Cardiac septum (tissue), 1 donor: ENCODE measurements around the gene LAMB4. TPM values are rescaled to one million over a fixed set of nuclear protein-coding genes. Genes with fewer than 3 reads are reported as not detected.

Source experiments
- DNase-seq: peaks from one replicate; pipeline ENCODE4 v3.0.0-alpha.2; 2020; ENCODE audit warnings: low spot score
- intact Hi-C: fragments of 100-400 bp; cut with DNase I; formaldehyde crosslinking; loops from one replicate; pipeline ENCODE4 v1.14.0; 2022
- total RNA-seq: library from RNA; stranded (reverse); fragmentation: NEBNext Ultra II Directional; extraction: Animal tissue kit (Norgen Biotek cat#: 25700); gene quantifications from one replicate; pipeline ENCODE4 v1.2.1, GENCODE V29; 2021
- donor health status: DM: no; HTN: no; CAD: no.

The LAMB4 gene
- total RNA-seq, 1 donor from 2014 or later: 0.05 TPM

DNA sequence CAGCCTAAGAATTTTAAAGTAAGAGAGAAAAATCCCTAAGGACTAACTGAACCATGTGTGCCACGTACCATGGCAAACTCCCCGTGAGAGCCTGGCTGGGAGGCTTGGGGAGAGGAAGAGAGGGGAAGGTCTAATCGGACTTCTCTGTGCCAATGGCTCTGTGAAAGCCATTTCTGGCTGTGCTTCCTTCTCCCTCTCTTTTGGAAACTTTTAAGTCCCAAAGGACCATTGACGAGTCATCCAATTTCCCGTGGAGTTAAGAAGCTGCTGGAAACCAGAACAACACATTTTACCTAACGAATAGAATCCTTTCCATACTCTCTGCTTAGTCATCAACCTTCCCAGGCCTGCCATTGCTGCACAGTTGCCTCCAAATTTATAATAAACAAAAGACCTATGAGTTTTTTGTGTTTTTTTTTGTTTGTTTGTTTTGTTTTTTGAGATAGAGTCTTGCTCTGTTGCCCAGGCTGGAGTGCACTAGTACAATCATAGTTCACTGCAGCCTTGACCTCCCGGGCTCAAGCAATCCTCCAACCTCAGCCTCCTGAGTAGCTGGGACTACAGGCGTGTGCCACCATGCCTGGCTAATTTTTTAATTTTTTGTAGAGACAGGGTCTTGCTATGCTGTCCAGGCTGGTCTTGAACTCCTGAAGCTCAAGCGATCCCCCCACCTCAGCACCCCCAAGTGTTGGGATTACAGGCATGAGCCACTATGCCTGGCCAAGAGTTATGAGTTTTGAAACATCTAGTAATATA lies 140.4 kb downstream of the LAMB4 start:
- DNase-seq: no peak
- intact Hi-C loops: no loop called here

DNA sequence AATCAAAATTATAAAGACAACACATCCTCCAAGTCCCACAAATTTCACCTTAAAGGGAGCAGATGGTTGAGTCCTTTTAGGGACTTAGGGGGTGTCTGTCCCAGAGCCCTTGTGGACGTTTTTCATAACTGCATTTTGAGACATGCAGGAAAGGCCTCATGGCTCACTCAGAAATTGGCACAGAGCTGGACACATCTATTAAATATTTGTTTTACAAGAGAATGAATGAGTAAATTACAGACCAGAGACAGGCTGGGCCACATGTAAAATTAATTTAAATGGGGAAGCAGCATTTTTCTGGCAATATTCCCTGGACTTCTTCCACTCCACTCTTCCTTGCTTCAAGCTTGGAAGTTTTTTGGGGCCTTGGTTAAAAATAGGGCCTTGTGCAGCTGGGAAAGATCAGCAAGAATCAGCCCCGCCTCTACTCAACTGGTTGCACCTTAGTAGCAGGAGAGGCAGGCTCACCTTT lies 147.2 kb downstream of the LAMB4 start:
- intact Hi-C loops: no loop called here
- no peak for DNase-seq

DNA sequence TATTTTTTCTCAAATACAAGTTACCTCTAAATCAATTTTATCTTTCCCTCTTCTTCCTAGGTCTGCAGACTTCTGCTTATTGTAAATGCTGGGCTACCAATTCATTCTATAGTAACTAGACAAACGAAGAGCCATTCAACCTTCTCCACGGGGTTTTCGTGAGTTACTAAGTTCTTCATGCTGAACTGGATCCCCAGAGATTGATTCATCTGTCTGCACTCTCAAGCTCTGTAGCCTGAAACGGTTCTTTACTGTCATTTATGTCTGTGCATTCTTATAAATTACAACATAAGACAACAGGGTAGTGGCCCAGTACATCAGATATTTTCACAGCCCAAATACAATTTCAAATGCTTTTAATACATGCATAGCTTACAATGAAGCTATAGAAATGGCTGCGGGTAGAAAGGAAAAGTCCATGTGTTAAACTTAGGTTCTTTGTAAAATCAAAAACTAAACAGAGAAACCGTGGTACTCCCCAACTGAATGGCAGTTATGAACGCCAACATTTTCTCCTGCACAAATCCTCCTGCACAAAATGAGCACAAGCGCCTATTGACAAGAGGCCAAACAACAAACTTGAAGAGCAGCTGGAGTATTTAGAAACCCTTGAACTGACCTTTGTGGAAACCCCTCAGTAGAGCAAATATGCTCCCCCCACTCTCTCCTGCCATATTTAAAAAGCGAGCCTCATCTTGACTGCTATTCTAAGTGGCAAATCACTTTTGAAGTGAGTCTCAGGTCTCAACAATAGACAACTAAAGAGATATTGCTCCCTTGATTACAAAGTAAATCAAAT lies 147.9 kb downstream of the LAMB4 start:
- DNase-seq: no peak
- intact Hi-C loops: no loop called here

DNA sequence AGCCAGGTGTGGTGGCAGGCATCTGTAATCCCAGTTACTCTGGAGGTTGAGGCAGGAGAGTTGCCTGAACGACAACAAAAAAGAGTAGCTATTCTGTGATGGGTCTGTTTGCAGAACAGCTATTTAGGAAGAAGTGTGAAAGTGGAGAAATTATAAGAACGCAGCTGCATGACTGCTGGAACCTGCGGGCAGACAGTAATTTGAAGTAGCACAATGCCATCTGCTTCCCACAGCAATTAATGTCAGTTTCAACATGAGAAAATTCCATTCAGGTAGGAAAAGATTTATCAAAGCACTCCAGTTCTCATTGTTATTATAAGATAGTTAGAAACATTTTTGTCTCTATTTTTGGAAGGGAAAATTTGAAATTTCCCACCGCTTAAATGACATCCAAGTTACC lies 148.7 kb downstream of the LAMB4 start:
- intact Hi-C loops: no loop called here

DNA sequence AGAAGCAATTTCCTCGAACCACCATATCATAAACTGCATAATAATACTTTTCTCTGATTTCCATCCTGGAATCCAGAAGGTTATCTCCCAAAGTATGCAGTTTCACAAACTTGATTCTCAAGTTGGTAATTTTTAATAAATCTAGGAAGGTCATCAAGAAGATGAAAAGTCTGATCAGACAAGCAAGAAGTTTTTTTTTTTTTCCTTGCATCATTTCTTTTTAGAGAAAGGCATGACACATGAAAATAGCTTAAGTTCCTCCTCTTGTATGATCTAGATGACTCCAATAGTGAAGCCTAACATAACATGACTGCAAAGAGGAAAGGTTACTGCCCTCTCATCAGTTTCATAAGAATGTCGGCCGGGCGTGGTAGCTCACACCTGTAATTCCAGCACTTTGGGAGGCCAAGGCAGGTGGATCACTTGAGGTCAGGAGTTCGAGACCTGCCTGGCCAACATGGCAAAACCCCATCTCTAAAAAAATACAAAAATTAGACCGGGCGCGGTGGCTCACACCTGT lies 149.4 kb downstream of the LAMB4 start:
- intact Hi-C loops: no loop called here
- no peak for DNase-seq

More for the DNA sequence above, 148.7 kb downstream of the LAMB4 start:
- DNase-seq: no peak

- intact Hi-C loops: no loop called here
- no peak for DNase-seq
These were observed 150.0 kb downstream of the LAMB4 start for GRCh38 chr7:107980171-107980570.

GRCh38 chr7:107978815-107979408 lies 151.2 kb downstream of the LAMB4 start:
- intact Hi-C loops: no loop called here

GRCh38 chr7:107977048-107977447 lies 153.1 kb downstream of the LAMB4 start:
- no peak for DNase-seq
- intact Hi-C loops: no loop called here

More at GRCh38 chr7:107978815-107979408, 151.2 kb downstream of the LAMB4 start:
- no peak for DNase-seq

GRCh38 chr7:107976620-107977019 lies 153.5 kb downstream of the LAMB4 start:
- intact Hi-C loops: no loop called here
- DNase-seq: no peak

DNA sequence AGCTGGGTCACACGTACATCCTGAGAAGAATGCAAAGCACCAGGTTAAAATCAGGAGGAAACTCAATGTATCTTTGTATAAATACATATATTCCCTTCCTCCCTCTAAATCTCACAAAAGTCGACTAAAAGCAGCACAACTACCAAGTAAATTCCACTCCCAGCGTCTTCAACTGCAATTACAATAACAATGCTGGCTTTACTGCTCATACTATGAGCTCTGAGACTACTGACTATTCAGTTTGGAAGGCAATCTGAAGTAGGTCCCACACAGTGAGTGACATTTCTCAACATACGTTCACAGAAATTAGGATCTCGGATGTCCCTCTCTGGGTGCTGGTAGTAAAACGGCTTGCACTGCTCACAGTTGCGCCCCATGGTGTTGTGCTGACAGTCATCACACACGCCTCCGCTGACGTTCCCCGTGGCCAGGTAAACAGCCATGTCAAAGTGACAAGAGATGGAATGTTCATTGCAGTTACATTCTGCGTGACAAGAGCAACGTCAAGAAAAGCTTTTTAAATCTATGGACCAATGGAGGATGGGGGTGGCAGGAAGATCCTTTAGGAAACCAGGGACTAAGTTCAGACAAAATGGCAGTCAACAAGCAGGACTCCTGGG lies 154.7 kb downstream of the LAMB4 start:
- DNase-seq: no peak
- intact Hi-C loops: no loop called here

DNA sequence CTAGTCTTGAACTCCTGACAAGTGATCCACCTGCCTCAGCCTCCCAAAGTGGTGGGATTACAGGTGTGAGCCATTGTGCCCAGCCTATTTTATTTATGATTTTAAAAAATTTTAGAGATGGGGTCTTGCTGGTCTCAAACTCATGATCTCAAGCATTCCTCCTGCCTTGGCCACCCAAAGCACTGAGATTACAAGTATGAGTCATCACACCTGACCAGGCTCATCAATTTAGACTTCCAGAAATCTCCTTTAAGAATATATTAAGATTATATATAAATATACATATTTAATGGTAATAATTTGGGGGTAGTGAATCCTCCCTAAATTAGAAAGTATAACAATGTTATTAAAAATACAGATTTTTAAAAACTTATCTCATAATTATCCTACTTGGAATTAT lies 156.3 kb downstream of the LAMB4 start:
- DNase-seq: no peak
- intact Hi-C loops: no loop called here

Other genes starting within 250 kb of the LAMB4 start
- 299 TPM for gene DLD, start 239.2 kb downstream of the LAMB4 start, total RNA-seq
- gene LAMB1, start 127.2 kb downstream of the LAMB4 start, total RNA-seq: 55.1 TPM